Fibroblast of lung (primary cell): Measurements from ENCODE around the gene RAP1A. TPM values are rescaled to one million over a fixed set of nuclear protein-coding genes. Genes with fewer than 3 reads are reported as not detected.

Experiments used
- DNase-seq, 2 donors: peaks; one replicate each; pipeline versions ENCODE4 v3.0.0 to v3.0.0-alpha.2; 2010; ENCODE audit warnings: low read depth in 2 of 2
- H2AFZ ChIP-seq: 2 replicates; pipeline ENCODE4 v1.5.1; 2012; ENCODE audit warnings: low read length, control low read depth, inconsistent platforms
- H3K27ac ChIP-seq: 2 replicates; pipeline ENCODE4 v1.5.1; 2011; ENCODE audit warnings: low read length, control low read depth; ENCODE audit not compliant: insufficient read depth
- H3K27me3 ChIP-seq: 2 replicates; pipeline ENCODE4 v1.5.1; 2011; ENCODE audit warnings: mild to moderate bottlenecking, low read length; ENCODE audit not compliant: control insufficient read depth, insufficient read depth
- H3K36me3 ChIP-seq: 2 replicates; pipeline ENCODE4 v1.5.1; 2011; ENCODE audit warnings: low read length; ENCODE audit not compliant: control insufficient read depth, insufficient read depth
- H3K4me1 ChIP-seq: 2 replicates; pipeline ENCODE4 v1.5.1; 2011; ENCODE audit warnings: low read length; ENCODE audit not compliant: control insufficient read depth, insufficient read depth; ENCODE audit errors: extremely low read depth
- H3K4me2 ChIP-seq: 2 replicates; pipeline ENCODE4 v1.5.1; 2011; ENCODE audit warnings: low read length, control low read depth; ENCODE audit not compliant: insufficient read depth; ENCODE audit errors: extremely low read depth
- H3K4me3 ChIP-seq, 4 experiments: fragments of 200-600 bp in 1 of 4; sonication (generic) in 1 of 4; replicated peaks in 1 of 4; 2 replicates each; pipeline ENCODE4 v1.5.1; 2011 to 2016; ENCODE audit warnings: low read length in 4 of 4, low read depth in 3 of 4, mild to moderate bottlenecking in 3 of 4, control low read depth in 2 of 4, inconsistent platforms in 1 of 4, mixed read lengths in 1 of 4; ENCODE audit not compliant: insufficient read depth in 1 of 4; ENCODE audit errors: control extremely low read depth in 1 of 4
- H3K79me2 ChIP-seq: 2 replicates; pipeline ENCODE4 v1.5.1; 2012; ENCODE audit warnings: mild to moderate bottlenecking, low read length, inconsistent platforms; ENCODE audit not compliant: control insufficient read depth, insufficient read depth
- H3K9ac ChIP-seq: 2 replicates; pipeline ENCODE4 v1.5.1; 2011; ENCODE audit warnings: mild to moderate bottlenecking, low read length, control low read depth; ENCODE audit not compliant: insufficient read depth
- H3K9me3 ChIP-seq: 2 replicates; pipeline ENCODE4 v1.5.1; 2012; ENCODE audit warnings: low read depth, low read length; ENCODE audit not compliant: control insufficient read depth, insufficient read depth
- H4K20me1 ChIP-seq: 2 replicates; pipeline ENCODE4 v1.5.1; 2011; ENCODE audit warnings: low read length; ENCODE audit not compliant: control insufficient read depth, insufficient read depth; ENCODE audit errors: extremely low read depth
- CTCF ChIP-seq, 2 donors: IDR thresholded peaks in 1 of 2; conservative IDR thresholded peaks in 1 of 2; 1 replicate in 1 of 2; 2 replicates in 1 of 2; pipeline ENCODE4 v1.5.1; 2011 to 2012; ENCODE audit warnings: low read length in 2 of 2, control low read depth in 1 of 2, inconsistent platforms in 1 of 2, low read depth in 1 of 2, mild to moderate bottlenecking in 1 of 2
- EZH2 ChIP-seq: IDR thresholded peaks from 2 replicates; pipeline ENCODE4 v1.5.1; 2012; ENCODE audit warnings: low read length, control low read depth, mild to moderate bottlenecking; ENCODE audit errors: missing control alignments
- polyA plus RNA-seq, 2 donors: library from polyadenylated mRNA; depleted of rRNA in 1 of 2; stranded (reverse) in 1 of 2; unstranded in 1 of 2; fragments of >200 nt; gene quantifications; 2 replicates each; pipeline ENCODE4 v1.2.1, GENCODE V29; 2011 to 2012; ENCODE audit warnings: missing spikeins in 1 of 2
- total RNA-seq: library from RNA; depleted of rRNA; stranded (reverse); fragments of >200 nt; gene quantifications from 2 replicates; pipeline ENCODE4 v1.2.1, GENCODE V29; 2014

RAP1A gene
- total and polyA plus RNA-seq, 2 donors (not counting 1 experiment from before 2014, with no cell fraction given) = 13.5 to 99.5 TPM

- H3K79me2 ChIP-seq = no peaks in the 10 kb centered on the region
- TF ChIP-seq CTCF (conservative IDR thresholded peaks at IDR 0.05 in 1 of 2, IDR thresholded peaks at IDR 0.05 in 1 of 2; ENCODE audit: low read depth in 1 of 2, low read length in 2 of 2) = no peak
- TF ChIP-seq EZH2 = no peak
- DNase-seq = no peak
- H4K20me1 ChIP-seq = no peaks in the 10 kb centered on the region
- no peak overlapping the region for H3K4me2 ChIP-seq
- H2AFZ ChIP-seq = no peak overlapping the region
- no peaks in the 10 kb centered on the region for H3K27me3 ChIP-seq
- H3K9me3 ChIP-seq = no peaks in the 10 kb centered on the region
- no peak overlapping the region for H3K9ac ChIP-seq
- peaks cover 16% of the 10 kb centered on the region for H3K4me1 ChIP-seq
- no peaks in the 10 kb centered on the region for H3K36me3 ChIP-seq
- no peak overlapping the region for H3K4me3 ChIP-seq
- H3K27ac ChIP-seq = no peak overlapping the region
These were observed 99.5 kb downstream of the RAP1A start for GRCh38 chr1:111719135-111719534.

GRCh38 chr1:111719674-111720132, 100.1 kb downstream of the RAP1A start:
- H3K27ac ChIP-seq = no peak overlapping the region
- H2AFZ ChIP-seq = no peak overlapping the region
- DNase-seq = no peak
- H3K4me1 ChIP-seq = peaks cover 17% of the 10 kb centered on the region
- no peaks in the 10 kb centered on the region for H4K20me1 ChIP-seq
- no peaks in the 10 kb centered on the region for H3K36me3 ChIP-seq
- no peak for TF ChIP-seq CTCF (conservative IDR thresholded peaks at IDR 0.05 in 1 of 2, IDR thresholded peaks at IDR 0.05 in 1 of 2; ENCODE audit: low read depth in 1 of 2, low read length in 2 of 2)
- no peak for TF ChIP-seq EZH2
- H3K9ac ChIP-seq = no peak overlapping the region
- no peaks in the 10 kb centered on the region for H3K79me2 ChIP-seq
- no peak overlapping the region for H3K4me3 ChIP-seq
- H3K4me2 ChIP-seq = no peak overlapping the region
- H3K27me3 ChIP-seq = no peaks in the 10 kb centered on the region
- no peaks in the 10 kb centered on the region for H3K9me3 ChIP-seq

GRCh38 chr1:111720274-111720976, 100.8 kb downstream of the RAP1A start:
- no peaks in the 10 kb centered on the region for H4K20me1 ChIP-seq
- H3K9me3 ChIP-seq = no peaks in the 10 kb centered on the region
- TF ChIP-seq CTCF (conservative IDR thresholded peaks at IDR 0.05 in 1 of 2, IDR thresholded peaks at IDR 0.05 in 1 of 2; ENCODE audit: low read depth in 1 of 2, low read length in 2 of 2) = no peak
- TF ChIP-seq EZH2 = no peak
- no peak overlapping the region for H3K4me3 ChIP-seq
- peaks cover 21% of the 10 kb centered on the region for H3K4me1 ChIP-seq
- no peak overlapping the region for H2AFZ ChIP-seq
- H3K9ac ChIP-seq = no peak overlapping the region
- no peaks in the 10 kb centered on the region for H3K36me3 ChIP-seq
- H3K27ac ChIP-seq = no peak overlapping the region
- H3K79me2 ChIP-seq = no peaks in the 10 kb centered on the region
- H3K4me2 ChIP-seq = no peak overlapping the region
- H3K27me3 ChIP-seq = no peaks in the 10 kb centered on the region
- no peak for DNase-seq
